NT2/D1 (cell line): Measurements from ENCODE around the gene PHC2.

Experiments
- SUZ12 ChIP-seq: IDR thresholded peaks from 2 replicates; pipeline ENCODE4 v1.6.1; 2011; ENCODE audit not compliant: insufficient read length, insufficient read depth; ENCODE audit errors: extremely low read depth
- YY1 ChIP-seq: IDR thresholded peaks from 2 replicates; pipeline ENCODE4 v1.6.1; 2011; ENCODE audit not compliant: insufficient read length, insufficient read depth
- ZNF274 ChIP-seq: IDR thresholded peaks from 2 replicates; pipeline ENCODE4 v1.6.1; 2011; ENCODE audit warnings: mild to moderate bottlenecking, low read depth, low read length

DNA sequence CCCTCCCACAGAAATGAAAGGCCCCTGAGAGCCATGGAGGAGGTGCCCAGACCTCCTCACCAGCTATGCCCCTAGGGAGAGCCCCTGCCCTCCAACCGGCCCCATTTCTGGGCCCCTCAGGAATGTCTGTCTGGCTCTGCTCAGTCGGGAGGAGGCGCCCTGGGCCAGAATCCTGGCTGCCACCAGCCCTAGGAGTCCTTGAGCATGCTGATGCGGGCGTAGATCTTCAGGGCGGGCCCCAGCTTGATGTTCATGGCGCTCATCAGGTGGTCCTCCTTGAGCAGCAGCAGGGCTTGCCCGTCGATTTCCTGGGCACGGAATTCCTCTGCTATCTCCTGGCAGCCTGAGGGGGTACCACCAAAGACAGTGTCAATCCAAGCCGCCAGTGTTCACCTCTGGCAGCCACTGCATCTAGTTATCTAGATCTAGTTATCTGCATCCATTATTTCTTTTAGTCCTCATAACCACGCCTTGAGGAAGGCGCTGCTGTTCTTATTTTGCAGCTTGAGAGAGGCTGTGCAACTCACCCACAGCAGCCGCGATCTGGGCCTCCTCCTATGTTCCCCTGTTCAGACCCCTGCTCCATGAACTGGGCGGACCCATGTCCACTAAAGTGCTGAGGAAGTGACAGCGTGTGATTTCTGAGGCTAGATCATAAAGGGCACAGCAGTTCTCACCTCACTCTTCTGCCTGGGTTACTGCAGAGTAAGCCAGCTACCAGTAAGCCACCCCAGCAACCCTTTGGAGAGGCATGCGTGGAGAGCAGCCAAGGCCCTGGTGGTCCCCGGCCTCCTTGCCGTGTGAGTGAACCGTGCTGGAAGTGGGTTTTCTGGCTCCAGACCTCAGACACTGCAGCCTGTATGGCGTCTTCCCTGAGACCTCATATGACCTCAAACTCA lies 106.0 kb downstream of the PHC2 start:
- no peak for TF ChIP-seq YY1
- TF ChIP-seq ZNF274: no peak
- TF ChIP-seq SUZ12: no peak
